HG02884 (cell line): Measurements from ENCODE around the gene TDO2.
"Not testable (repeated sequence)": the region's sequence is repeated elsewhere in the genome, so short reads cannot be mapped to it uniquely, and the experiment has no call there.

Source experiments
- ATAC-seq: cut with Tn5 transposase; IDR thresholded peaks from one replicate; pipeline ENCODE4 v1.9.1; 2021; ENCODE audit warnings: mild to moderate bottlenecking, moderate library complexity; ENCODE audit not compliant: unreplicated experiment

The TDO2 gene

DNA sequence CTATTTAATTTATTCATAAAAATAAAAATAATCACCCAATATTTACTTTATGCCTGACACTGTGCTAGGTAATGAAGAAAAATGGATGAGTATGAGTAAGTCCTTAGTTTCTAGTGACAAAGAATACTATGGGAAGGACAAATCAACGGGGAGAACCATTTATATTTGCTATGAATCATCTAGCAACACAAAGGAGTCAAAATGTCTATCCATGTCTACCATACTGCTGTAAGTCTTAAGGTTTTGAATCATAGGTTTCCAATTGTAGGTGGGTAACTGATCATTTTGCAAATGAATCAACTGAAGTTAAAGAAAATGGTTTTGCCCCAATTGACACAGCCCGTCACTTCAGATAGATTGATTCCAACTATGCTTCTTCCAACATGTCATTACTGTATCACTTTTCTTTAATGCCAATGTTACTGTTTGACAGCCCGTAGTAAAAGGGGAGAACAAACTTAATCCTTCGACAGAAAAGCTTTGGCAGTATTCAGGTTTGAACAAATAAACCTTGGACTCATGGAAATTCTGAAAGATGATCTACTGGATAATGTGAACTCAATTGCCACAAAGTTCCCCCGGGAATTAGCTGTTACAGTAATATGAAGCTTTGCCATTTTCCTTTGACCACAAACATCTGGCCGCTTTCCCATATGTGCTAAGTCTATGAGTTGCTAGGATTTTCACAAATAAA is 3.2 kb downstream of the TDO2 start:
- ATAC-seq, result no peak

DNA sequence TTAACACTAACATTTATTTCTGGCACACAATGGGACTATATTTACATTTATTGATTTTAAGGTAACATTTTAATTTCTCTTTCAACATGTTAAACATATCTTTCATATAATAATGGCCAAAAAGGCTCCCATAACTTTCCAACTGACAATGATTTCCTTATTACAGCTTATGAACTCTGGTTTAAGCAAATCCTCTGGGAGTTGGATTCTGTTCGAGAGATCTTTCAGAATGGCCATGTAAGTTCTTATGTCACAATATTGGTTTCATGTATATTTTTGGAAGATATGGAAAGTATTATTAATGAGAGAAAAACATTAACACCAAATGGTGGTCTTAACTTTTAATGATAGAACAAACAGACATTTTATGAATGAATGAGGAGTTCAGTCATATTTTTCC is 4.1 kb downstream of the TDO2 start:
- ATAC-seq, result no peak

DNA sequence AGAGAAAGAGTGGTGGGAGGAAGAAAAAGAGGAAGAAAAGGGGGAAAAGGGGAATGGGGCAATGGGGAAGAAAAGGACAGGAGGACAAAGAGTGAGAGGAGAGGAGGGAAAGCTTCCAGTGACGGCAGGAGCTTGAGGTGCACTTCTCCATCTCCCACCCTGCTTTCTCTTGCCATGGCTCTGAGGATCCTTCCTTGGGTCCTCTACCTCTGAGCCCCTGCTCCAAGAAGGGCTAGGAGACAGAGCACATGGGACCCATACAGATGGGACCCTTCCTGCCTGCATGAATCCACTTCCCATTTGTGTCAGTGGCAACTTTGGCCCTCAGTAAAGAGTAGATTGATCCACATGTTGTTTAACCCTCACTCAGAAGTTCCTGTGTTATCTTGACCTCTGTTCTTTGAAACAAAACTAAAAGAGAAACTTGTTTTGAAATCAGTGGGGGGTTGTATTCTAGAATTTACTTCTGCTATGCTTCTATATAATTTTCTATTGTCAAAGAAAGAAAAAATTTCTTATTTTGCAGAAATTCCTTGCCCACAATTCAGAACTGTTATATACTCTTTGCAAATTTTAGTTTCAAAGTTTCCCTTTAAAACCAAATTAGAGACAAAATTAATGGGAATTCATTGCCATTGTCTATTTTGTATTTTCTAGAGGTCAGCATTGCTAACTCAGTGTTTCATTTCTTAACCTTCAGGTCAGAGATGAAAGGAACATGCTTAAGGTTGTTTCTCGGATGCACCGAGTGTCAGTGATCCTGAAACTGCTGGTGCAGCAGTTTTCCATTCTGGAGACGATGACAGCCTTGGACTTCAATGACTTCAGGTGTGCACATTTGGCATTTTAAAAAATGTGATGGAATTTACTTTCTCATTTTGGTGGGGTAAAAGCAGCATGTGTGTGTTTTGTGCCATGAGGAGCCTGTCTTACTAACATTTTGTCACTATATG is 5.0 kb downstream of the TDO2 start:
- peak; percentile 50 for ATAC-seq

DNA sequence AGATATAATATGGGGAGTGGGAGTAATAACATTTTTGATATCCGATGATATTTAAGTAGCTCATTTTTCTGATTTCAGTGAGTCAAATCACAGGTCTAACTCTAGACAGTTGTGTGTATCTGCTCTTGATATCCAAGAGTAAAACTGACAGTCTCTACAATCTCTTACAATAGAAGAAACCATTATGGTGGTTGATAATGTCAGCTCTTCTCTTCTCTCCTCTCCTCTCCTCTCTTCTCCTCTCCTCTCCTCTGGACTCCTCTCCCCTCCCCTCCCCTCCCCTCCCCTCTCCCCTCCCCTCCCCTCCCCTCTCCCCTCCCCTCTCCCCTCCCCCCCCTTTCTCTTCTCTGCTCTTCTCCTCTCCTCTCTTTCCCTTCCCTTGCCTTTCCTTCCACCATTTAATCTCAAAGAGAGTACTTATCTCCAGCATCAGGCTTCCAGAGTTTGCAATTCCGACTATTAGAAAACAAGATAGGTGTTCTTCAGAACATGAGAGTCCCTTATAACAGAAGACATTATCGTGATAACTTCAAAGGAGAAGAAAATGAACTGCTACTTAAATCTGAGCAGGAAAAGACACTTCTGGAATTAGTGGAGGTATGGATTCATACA is 6.2 kb downstream of the TDO2 start:
- no peak for ATAC-seq

DNA sequence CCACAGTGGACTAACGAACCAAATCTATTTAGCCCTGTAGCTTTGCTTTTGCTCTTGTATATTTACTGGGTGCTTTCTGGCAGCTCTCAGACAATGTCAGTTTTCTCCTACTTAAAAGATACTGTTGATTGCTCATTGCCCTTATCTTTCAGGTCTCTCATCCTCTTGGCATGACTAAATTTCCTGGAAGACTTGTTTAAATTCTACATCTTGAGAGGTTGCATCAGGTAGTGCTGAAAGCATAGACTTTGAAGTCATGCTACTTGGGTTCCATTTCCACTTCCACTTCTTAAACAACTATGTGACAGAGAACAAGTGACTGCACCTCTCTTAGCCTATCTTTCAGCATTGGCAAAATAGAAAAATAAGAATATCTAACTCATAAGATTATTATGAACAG is 8.4 kb downstream of the TDO2 start:
- ATAC-seq, result no peak

DNA sequence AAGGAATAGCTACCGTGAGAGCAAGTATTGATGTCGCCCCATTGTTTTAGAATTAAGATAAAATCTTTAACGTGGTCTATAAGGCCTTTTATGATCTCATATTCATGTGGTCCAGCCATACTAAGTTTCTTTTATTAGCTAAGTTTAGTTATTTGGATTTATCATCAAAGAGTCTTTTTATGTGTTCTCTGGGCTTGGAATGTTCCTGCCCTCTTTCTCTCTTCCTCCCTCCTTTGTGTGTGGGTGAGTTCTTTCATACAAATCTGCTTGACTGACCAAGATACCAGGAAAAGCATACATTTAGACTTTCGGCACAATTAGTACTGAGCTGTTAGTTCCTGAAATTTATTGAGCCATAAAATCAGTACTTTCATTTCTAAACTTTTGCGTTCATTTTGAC is 11.3 kb downstream of the TDO2 start:
- no peak for ATAC-seq

DNA sequence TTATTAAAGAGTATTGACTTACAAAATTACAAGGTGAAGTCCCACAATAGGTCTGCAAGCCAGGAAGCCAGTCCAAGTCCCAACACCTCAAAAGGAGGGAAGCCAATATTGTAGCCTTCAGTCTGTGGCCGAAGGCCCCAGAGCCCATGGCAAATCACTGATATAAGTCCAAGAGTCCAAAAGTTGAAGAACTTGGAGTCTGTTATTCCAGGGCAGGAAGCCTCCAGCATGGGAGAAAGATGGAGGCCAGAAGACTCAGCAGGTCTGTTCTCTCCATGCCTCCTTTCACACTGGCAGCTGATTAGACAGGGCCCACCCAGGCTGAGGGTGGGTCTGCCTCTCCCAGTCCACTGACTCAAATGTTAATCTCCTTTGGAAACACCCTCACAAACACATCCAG is 18.1 kb downstream of the TDO2 start:
- no peak for ATAC-seq

DNA sequence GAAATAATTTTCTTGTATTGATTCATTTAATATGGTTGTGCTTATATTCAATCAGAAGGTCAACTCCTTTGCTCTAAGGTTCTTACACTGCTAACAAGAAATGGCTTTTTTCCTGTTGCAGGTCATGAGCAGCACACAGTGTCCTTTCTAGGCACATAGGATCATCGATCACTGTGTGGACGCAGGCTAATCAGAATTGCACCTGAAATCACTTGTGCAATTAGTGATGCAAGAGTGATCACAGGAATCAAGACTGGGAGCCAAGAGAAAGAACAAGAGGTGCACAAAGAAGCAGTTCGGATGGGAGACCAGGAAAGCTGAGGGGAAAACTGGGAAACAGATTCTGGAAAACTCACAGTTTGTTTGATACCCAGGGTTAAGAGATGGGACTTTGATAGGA is 21.1 kb downstream of the TDO2 start:
- ATAC-seq, result no peak

DNA sequence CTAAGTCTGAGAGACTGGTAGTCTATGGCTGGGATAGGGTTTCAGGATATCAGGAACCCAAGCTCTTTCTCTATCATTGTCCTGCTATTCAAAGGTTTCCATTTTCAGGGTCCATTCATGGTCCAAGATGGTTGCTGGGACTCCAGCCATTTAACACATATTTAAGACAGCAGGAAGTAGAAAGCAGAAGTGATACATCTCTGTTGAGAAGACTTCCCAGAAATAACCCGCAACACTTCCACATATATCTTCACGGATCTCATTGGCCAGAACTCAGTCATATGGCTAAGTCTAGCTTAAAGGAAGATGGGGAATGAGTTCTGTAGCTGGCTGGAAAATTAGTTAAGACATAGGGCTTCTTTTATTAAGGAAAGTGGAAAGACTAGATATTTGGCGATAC is 26.3 kb downstream of the TDO2 start:
- no peak for ATAC-seq

DNA sequence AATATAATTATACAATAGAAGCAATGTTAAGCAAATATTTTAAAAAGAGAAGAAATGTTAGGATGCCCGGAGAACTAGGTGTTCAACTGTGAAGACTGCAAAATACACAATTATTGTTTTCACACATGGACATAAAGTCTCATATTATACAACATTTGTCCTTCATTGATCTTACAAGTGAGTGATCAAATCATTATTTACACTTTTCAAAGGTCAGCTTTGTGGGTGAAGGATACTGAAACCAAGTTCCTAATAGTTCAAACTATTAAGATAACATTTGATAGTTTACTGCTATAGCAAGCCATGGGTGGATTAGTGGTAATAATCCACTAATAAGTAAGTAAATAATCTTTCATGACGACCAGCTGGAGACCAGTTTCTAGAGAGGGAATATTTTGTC is 26.8 kb downstream of the TDO2 start:
- no peak for ATAC-seq

DNA sequence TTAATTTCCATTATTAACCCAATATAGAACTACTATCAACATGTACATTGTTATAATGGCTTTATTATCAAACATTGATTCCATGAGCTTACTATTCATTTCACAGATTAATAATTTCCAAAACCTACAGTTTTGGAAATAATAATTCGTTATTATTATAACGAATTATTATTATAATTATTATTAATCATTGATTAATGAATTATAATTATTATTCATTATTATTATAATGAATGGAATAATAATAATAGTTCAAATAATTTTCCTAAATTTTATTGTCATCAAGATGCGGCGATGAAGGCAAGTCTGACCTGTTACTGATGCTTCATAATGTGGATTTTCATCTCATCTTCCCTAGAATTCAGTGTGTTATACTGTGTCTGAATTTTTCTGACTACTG is 28.1 kb downstream of the TDO2 start:
- ATAC-seq, result no peak

DNA sequence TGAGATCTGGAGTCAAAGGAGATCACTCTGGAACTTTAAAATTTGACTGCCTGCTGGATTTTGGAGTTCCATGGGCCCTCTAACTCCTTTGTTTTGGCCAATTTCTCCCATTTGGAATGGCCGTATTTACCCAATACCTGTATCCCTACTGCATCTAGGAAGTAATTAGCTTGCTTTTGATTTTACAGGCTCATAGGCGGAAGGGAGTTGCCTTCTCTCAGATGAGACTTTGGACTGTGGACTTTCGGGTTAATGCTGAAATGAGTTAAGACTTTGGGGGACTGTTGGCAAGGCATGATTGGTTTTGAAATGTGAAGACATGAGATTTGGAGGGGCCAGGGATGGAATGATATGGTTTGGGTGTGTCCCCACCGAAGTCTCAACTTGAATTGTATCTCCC is 31.1 kb downstream of the TDO2 start:
- ATAC-seq, result not testable (repeated sequence)

DNA sequence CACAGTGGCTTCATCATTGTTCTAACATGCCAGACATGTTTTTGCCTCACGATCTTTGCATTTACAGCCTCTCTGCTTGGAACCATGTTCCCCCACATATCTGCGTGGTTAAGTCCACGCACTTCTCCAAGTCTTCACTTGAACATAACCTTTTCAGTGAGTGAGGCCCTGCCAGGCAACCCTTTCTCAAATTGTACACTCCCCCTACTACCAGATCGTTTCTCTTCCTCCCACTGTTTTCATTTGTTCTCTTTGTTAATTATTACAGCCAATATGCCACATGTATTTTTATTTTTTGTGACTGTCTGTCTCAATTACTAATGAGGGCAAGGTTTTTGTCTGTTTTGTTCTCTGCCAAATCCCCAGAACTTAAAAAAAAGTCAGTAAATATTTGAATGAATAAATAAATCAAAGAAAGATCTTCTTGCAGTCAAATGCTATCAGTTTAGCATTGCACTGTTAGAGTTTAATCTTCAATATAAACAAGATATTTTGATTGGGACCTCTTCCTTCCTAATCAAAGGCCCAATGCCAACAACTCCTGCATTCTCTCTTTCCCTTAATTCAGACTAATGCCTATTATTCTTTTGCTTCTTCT is 32.0 kb downstream of the TDO2 start:
- ATAC-seq, result no peak

DNA sequence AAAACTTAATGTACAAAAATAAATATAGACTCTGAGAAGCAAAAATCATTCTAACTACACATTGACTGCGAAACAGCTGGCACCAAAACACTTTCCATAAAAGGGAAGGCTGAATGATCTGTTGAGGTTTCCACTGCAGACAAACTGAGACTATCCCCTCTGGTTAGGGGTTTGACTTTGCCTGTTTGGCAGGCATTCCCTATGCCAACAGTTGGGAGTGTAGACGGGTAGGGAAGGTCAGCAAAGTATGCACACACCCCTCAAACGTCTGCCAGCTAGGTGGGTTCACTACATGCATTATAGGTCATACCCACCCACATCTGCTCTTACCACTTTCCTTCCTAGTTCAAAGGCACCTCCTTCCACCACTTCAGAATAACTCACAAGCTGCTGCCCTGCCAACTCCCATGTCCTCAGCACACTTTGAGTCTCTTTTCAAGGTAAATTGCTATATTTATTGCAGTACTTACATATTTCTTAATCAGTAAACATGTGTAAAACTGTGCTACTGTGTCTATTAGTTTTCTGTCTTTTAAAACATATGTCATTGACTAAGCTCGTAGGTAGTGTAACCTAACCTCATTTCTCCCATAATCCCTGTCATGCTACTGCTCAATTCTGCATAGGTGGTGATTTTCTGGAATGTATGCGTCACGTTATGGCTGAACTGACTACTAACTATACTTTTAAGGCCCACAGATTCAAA is 37.7 kb downstream of the TDO2 start:
- no peak for ATAC-seq

DNA sequence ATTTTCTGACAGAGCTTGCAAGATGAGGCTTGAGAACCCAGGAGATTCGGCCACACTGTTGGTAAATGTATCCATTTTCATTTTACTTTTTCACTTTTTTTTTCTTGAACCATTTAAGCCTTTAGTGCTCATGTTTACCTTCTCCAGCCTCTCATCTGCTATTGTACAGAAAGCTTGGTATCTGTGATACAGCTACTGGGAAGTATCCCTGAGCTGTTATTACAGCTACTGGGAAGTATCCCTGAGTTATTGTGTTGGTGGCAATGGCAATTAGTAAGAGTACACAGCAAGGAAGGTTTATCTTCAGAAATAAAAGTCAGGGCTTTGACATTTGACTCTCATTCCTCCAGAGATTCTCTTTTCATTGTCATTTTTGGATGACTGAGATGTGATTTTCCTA is 38.3 kb downstream of the TDO2 start:
- ATAC-seq, result no peak

DNA sequence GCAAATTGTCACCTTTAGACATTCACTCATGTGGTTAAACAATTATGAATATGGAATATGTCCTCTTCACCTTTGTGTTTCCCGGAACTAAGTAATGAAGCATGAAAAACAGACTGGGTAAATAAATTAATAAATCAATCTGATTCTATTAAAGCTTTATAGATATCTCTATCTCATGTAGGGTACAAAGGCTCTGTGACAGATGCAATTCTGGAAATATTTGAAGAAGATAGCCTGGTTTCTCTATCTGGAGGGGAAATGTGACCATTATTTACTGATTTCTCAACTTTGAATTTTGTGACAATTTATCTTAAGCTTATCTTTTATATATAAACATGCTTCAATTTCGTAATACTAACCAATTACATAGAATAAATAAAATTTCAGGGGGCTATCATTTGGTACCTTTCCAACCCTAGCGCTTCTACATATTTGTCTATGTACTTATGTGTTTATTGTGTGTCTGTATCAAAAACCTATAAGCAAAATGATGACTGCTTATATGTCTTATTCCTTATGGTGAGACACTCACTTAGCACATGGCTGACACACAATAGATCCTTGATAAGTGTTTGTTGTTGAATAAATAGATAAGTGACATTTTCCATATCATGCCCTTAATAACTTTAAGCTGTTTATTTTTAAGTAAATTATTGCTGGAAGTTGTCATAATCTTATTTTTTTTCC is 40.3 kb downstream of the TDO2 start:
- no peak for ATAC-seq

DNA sequence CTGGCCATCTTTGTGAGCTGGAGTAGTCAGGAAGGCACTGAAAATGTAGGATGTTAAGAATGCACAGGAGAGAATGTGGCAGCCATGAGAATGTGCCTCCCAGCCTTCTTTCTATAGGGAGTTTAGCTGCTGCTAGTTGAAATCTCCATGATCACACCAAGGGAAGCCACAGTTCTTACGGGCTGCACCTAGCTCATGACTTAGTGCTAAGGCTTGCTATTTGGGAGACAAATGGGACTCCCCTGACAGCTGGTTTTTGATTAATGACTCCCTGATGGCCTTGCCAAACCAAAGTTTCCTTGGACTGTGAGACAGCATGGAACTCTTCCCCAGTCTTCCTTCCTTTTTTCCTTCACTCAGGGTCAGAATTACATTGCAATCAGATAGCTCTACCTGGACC is 41.0 kb downstream of the TDO2 start:
- ATAC-seq, result no peak

DNA sequence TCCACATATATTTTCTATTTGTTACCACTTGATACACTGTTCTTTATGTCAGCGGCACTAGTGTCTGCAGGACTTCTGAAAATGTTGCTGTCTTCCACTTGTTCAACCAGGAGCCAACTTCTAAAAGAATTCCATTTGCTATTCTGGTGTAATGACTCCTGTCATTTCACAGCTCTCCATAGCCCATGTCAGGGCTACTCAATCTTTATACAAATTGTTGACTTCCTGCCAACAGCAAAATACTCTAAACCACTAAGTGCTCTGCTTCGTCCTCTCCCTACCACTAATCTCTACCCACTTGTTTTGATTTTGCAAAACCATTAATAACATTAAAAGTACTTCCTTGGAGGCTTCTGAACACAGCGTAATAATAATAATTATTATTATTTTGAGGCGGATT is 43.0 kb downstream of the TDO2 start:
- ATAC-seq, result no peak

DNA sequence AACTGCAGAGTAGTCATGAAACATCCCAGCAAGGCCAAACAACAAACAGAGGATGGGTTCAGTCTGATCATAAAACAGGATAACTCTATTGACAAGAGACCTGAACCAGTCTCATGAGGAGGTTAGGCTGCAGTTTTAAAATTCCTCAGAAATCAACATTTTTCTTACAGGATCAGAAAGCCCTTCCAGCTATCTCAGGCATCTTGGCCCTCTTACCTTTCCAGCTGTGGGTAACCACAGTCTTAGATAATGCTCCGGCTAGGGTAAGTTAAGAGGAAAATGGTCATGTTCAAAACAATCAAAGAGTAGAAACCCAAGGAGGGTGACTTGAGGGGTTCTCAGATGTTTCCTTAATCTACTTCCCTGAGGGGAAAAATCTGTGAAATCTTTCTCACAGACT is 45.0 kb downstream of the TDO2 start:
- no peak for ATAC-seq

DNA sequence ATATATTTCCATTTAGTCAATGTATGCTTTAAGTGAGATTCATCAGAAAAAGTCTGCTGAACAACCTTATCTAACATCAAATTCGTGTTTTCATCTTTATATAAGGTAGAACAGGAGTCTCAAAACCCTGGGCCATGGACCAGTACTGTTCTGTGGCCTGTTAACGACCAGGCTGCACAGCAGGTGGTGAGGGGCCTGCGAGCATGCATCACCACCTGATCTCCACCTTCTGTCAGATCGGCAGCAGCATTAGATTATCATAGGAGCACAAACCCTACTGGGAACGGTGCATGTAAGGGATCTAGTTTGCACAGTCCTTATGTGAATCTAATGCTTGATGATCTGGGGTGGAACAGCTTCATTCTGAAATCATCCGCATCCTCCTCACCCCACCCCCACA is 47.0 kb downstream of the TDO2 start:
- ATAC-seq, result no peak
